ENCODE data around the gene USP32.

Gene USP32

GRCh38 chr17:60297760-60298401 lies 94.1 kb downstream of the USP32 start:
- no peak for DNase-seq (ENCODE audit: low spot score)

- DNase-seq (ENCODE audit: low spot score) = no peak
Observed at GRCh38 chr17:60296177-60296576, 95.8 kb downstream of the USP32 start.

- peak; percentile 76 for DNase-seq (ENCODE audit: low spot score)
Observed at GRCh38 chr17:60293580-60294335, 98.2 kb downstream of the USP32 start.

GRCh38 chr17:60292697-60293096 lies 99.2 kb downstream of the USP32 start:
- DNase-seq (ENCODE audit: low spot score) = no peak

- DNase-seq (ENCODE audit: low spot score) = no peak
Observed at GRCh38 chr17:60284709-60285108, 107.2 kb downstream of the USP32 start.

- no peak for DNase-seq (ENCODE audit: low spot score)
Observed at GRCh38 chr17:60283816-60284215, 108.1 kb downstream of the USP32 start.

- DNase-seq (ENCODE audit: low spot score) = no peak
Observed at GRCh38 chr17:60280673-60281072, 111.3 kb downstream of the USP32 start.

- DNase-seq (ENCODE audit: low spot score) = no peak
Observed at GRCh38 chr17:60278237-60278636, 113.7 kb downstream of the USP32 start.

- DNase-seq (ENCODE audit: low spot score) = no peak
Observed at GRCh38 chr17:60277258-60277657, 114.7 kb downstream of the USP32 start.

GRCh38 chr17:60269417-60269816 lies 122.5 kb downstream of the USP32 start:
- DNase-seq (ENCODE audit: low spot score) = no peak

GRCh38 chr17:60260540-60260939 lies 131.4 kb downstream of the USP32 start:
- DNase-seq (ENCODE audit: low spot score) = no peak

GRCh38 chr17:60258313-60258712 lies 133.6 kb downstream of the USP32 start:
- DNase-seq (ENCODE audit: low spot score) = no peak

- DNase-seq (ENCODE audit: low spot score) = no peak
Observed at GRCh38 chr17:60256174-60256573, 135.8 kb downstream of the USP32 start.

- DNase-seq (ENCODE audit: low spot score) = no peak
Observed at GRCh38 chr17:60253048-60253447, 138.9 kb downstream of the USP32 start.

GRCh38 chr17:60252459-60252858 lies 139.5 kb downstream of the USP32 start:
- no peak for DNase-seq (ENCODE audit: low spot score)

GRCh38 chr17:60249290-60249826 lies 142.6 kb downstream of the USP32 start:
- no peak for DNase-seq (ENCODE audit: low spot score)

- peak; percentile 45 for DNase-seq (ENCODE audit: low spot score)
Observed at GRCh38 chr17:60248618-60249289, 143.2 kb downstream of the USP32 start.

GRCh38 chr17:60247836-60248461 lies 144.0 kb downstream of the USP32 start:
- DNase-seq (ENCODE audit: low spot score) = no peak

GRCh38 chr17:60244656-60245055 lies 147.3 kb downstream of the USP32 start:
- DNase-seq (ENCODE audit: low spot score) = no peak

GRCh38 chr17:60240290-60240689 lies 151.6 kb downstream of the USP32 start:
- no peak for DNase-seq (ENCODE audit: low spot score)

- peak; percentile 69 for DNase-seq (ENCODE audit: low spot score)
Observed at GRCh38 chr17:60231691-60232090, 160.2 kb downstream of the USP32 start.

GRCh38 chr17:60231234-60231633 lies 160.7 kb downstream of the USP32 start:
- peak; percentile 68 for DNase-seq (ENCODE audit: low spot score)
